Fibroblast of villous mesenchyme (primary cell): ENCODE data around the gene SERPIND1. TPM values are rescaled to one million over a fixed set of nuclear protein-coding genes. Genes with fewer than 3 reads are reported as not detected.

Experiments
- DNase-seq: peaks from one replicate; pipeline ENCODE4 v3.0.0-alpha.2; 2010; ENCODE audit warnings: low read depth
- H3K4me3 ChIP-seq: 2 replicates; pipeline ENCODE4 v1.5.1; 2011; ENCODE audit warnings: low read depth, mild to moderate bottlenecking, low read length
- total RNA-seq: library from RNA; depleted of rRNA; stranded (reverse); fragments of >200 nt; gene quantifications from 2 replicates; pipeline ENCODE4 v1.2.3, GENCODE V29; 2012
- TF ChIP-seq, protein P1 (sequence below): IDR thresholded peaks from 2 replicates; pipeline ENCODE4 v1.5.1; 2012; ENCODE audit warnings: low read depth, mild to moderate bottlenecking, low read length; ENCODE audit not compliant: insufficient read depth

Gene SERPIND1
- total RNA-seq, 1 donor, result under 0.01 TPM

DNA sequence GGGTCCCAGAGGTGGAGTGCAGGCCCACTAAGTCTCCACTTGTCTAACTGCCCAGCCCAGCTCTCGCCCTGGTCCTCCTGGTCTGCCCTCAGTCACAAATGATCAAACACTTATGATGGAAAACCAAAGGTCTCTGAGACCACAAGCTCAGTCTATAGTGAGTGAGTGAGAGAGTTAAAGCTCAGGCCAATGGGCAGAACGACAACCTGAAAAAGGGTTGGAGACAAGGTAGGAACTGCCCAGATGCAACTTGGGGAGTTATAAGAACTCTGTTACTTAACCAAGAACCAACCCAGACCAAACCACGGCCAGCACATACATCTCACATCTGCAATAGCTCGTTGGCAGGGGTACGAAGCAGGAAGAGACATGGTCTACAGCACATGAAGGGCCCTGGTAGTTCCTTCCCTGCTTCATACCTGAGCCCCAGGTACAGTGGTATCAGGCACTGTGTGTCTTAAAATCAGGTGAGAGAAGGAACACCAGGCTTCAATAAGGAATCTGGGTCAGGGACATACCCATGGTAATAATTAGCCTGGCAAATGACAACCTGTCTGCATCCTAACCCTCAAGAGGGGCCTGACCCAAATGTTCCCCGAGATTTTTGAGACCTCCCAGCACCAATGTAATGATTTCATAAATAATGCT is 35.7 kb downstream of the SERPIND1 start:
- TF ChIP-seq, protein P1, sequence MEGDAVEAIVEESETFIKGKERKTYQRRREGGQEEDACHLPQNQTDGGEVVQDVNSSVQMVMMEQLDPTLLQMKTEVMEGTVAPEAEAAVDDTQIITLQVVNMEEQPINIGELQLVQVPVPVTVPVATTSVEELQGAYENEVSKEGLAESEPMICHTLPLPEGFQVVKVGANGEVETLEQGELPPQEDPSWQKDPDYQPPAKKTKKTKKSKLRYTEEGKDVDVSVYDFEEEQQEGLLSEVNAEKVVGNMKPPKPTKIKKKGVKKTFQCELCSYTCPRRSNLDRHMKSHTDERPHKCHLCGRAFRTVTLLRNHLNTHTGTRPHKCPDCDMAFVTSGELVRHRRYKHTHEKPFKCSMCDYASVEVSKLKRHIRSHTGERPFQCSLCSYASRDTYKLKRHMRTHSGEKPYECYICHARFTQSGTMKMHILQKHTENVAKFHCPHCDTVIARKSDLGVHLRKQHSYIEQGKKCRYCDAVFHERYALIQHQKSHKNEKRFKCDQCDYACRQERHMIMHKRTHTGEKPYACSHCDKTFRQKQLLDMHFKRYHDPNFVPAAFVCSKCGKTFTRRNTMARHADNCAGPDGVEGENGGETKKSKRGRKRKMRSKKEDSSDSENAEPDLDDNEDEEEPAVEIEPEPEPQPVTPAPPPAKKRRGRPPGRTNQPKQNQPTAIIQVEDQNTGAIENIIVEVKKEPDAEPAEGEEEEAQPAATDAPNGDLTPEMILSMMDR, result no peak
- no peak for DNase-seq
- H3K4me3 ChIP-seq, result no peak overlapping the region

DNA sequence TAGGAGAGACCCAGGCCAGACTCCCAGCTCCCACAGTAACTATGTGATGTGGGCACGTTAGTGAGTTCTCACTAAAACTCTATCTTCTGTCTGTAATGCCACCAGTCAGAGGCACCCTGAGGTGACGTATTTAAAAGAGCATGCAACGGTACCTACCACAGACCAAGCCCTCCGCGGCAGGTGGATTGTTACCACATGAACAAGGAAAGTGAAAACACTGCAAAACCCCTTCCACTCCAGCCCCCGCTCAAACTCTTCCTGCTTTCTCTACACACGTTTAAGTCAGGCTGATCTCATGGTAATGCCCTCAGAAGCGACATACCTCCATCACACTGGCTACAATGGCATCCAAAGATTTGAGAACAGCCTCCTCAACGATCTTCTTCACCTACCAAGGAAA is 36.7 kb downstream of the SERPIND1 start:
- no peak for DNase-seq
- no peak overlapping the region for H3K4me3 ChIP-seq
- TF ChIP-seq, protein P1, result no peak

- no peak overlapping the region for H3K4me3 ChIP-seq
- TF ChIP-seq, protein P1, result no peak
- DNase-seq, result no peak
Measured at GRCh38 chr22:20811171-20811570, 37.3 kb downstream of the SERPIND1 start.

GRCh38 chr22:20811971-20812660 is 38.2 kb downstream of the SERPIND1 start:
- TF ChIP-seq, protein P1, result no peak
- DNase-seq, result no peak
- no peak overlapping the region for H3K4me3 ChIP-seq

- no peak for DNase-seq
- TF ChIP-seq, protein P1, result no peak
Measured at GRCh38 chr22:20813056-20813455, 39.1 kb downstream of the SERPIND1 start.

GRCh38 chr22:20814221-20814808 is 40.4 kb downstream of the SERPIND1 start:
- no peak for DNase-seq
- H3K4me3 ChIP-seq, result no peak overlapping the region
- TF ChIP-seq, protein P1, result no peak

More at GRCh38 chr22:20813056-20813455, 39.1 kb downstream of the SERPIND1 start:
- no peak overlapping the region for H3K4me3 ChIP-seq
